ENCODE measurements around the gene JOSD2.

GRCh38 chr19:50551715-50552187, 40.8 kb upstream of the JOSD2 start:
- no peak for TF ChIP-seq CTCF (IDR thresholded peaks at IDR 0.05)
- TF ChIP-seq POLR2AphosphoS5 (IDR thresholded peaks at IDR 0.05), result no peak

All from transverse colon (tissue), 4 donors.